Astrocyte of the spinal cord (primary cell): ENCODE data around the gene CDC37.
A peak's percentile ranks its signal among the peaks of the same experiment; 100 is the strongest.

ENCODE experiments used
- DNase-seq: peaks from one replicate; pipeline ENCODE4 v3.0.0; 2011; ENCODE audit warnings: low read depth, low spot score
- H3K4me3 ChIP-seq: 2 replicates; pipeline ENCODE4 v1.5.1; 2011; ENCODE audit warnings: low read depth, mild to moderate bottlenecking, low read length, moderate library complexity
- in situ Hi-C: cut with HindIII; loops from 2 replicates; pipeline ENCODE4 v1.10.0; 2017; ENCODE audit warnings: low sequenced_read_pairs
- TF ChIP-seq, protein P1 (sequence below): IDR thresholded peaks from 2 replicates; pipeline ENCODE4 v1.5.1; 2012; ENCODE audit warnings: low read depth, mild to moderate bottlenecking, low read length, inconsistent platforms

CDC37 gene

GRCh38 chr19:10433131-10433536 is 29.8 kb upstream of the CDC37 start:
- H3K4me3 ChIP-seq = no peak overlapping the region
- TF ChIP-seq, protein P1, sequence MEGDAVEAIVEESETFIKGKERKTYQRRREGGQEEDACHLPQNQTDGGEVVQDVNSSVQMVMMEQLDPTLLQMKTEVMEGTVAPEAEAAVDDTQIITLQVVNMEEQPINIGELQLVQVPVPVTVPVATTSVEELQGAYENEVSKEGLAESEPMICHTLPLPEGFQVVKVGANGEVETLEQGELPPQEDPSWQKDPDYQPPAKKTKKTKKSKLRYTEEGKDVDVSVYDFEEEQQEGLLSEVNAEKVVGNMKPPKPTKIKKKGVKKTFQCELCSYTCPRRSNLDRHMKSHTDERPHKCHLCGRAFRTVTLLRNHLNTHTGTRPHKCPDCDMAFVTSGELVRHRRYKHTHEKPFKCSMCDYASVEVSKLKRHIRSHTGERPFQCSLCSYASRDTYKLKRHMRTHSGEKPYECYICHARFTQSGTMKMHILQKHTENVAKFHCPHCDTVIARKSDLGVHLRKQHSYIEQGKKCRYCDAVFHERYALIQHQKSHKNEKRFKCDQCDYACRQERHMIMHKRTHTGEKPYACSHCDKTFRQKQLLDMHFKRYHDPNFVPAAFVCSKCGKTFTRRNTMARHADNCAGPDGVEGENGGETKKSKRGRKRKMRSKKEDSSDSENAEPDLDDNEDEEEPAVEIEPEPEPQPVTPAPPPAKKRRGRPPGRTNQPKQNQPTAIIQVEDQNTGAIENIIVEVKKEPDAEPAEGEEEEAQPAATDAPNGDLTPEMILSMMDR = no peak
- DNase-seq = no peak
- in situ Hi-C loops = no loop called here

DNA sequence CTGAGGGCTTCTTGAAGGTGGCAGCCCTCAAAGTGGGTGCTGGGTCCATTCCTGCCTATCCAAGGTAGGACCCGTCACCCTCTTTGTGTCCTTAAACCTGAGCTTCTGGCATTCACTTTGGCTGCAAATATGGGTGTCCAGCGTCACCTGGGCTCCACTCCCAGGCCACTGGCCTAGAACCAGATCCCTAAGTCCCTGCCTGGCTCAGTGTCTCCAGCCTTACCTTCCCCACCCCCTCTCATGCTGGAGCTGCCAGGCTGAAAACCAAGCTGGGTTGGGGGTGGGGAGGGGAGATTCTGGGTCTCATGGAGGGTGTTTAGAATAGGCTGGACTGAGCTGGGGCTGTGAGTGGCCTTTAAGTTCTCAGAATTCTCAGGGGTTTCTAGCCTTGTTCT is 29.4 kb upstream of the CDC37 start:
- DNase-seq = no peak
- TF ChIP-seq, protein P1 = no peak
- H3K4me3 ChIP-seq = no peak overlapping the region
- in situ Hi-C loops = no loop called here

DNA sequence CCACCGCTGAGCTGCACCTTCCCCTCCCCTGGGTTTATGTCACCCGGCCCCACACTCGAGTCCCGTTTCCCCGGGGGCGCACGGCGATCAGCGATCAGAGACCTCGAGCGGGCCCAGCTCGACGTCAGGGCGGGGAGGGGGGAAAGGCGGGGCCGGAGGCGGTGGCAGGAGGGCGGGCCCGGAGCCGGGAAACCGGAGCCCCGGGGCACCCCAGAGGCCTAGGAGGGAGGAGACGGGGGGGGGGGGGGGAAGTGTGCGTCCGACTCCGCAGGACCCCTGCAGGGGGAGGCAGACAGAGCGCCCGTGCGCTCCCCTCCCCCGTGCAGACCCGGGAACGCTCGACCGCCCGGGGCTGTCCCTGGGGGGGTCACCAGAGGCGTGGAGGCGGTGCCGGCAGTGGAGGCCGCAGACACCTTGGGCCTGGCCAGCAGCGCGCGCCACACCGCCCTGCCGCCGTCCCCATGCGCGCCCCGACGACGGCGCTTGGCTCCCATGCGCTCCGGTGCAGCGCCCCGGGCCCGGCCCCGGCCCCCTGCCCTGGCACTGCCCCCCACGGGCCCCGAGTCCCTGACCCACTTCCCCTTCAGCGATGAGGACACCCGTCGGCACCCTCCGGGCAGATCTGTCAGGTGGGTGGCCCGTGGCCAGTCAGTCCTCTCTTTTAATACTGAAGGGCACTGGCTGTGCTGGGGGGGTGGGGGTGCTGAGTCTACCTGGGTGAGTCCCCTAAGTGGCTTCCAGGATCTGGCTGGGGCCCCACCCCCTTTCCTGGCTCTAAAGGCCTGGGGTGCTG is 28.8 kb upstream of the CDC37 start:
- DNase-seq = no peak
- peak overlapping the region; percentile 50 for H3K4me3 ChIP-seq
- TF ChIP-seq, protein P1 = no peak
- in situ Hi-C loops = no loop called here

DNA sequence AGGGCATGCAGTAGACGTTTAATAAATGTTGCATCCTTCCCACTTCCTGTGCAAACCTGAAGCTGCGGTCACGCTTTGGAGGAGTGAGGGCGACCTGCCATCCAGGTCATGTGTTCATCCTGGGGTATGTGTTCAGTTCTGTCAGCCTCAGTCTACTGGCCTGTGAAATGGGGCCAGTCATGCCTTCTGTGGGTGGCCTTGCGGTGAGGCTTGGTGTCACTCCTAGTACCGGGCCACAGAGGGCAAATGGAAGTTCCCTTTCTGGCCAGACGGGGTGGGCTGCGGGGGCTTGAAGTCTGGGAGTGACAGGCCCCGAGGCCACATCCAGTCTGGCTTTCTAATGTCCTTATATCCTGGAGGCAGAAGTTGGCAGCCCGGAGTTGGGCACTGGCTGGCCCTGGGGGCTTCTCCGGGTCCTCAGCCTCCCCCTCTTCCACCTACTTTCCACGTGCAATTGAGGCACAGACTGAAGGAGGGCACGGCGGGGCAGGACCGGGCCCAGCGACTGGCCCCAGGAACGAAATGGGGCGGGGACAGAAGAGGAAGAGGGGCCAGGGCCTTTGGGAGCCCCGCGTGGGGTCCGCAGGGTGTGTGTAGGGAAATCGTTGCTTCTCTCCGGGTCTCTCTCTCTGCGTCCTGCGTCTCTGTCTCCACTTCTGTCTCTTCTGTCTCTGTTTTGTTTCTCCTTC is 28.1 kb upstream of the CDC37 start:
- in situ Hi-C loops = no loop called here
- DNase-seq = no peak
- peak overlapping the region; percentile 50 for H3K4me3 ChIP-seq
- TF ChIP-seq, protein P1 = no peak

- TF ChIP-seq, protein P1 = no peak
- DNase-seq = no peak
- in situ Hi-C loops = no loop called here
- H3K4me3 ChIP-seq = peak overlapping the region; percentile 50
These were observed 27.3 kb upstream of the CDC37 start for GRCh38 chr19:10430505-10431253.

DNA sequence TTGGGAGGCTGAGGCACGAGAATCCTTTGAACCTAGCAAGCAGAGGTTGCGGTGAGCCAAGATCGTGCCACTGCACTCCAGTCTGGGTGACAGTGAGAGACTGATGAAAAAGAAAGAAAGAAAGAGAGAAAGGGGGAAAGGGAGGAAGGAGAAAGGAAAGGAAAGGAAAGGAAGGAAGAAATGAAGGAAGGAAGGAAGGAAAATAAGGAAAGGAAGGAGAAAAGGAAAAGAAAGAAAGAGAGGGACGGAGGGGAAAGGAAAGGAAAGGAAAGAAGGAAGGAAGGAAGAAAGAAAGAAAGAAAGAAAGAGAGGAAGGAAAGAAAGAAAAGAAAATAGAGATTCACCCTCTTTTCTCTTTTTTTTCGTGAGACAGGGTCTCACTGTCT is 25.6 kb upstream of the CDC37 start:
- in situ Hi-C loops = no loop called here
- DNase-seq = no peak
- TF ChIP-seq, protein P1 = no peak
- H3K4me3 ChIP-seq = no peak overlapping the region
